Measurements from ENCODE around the gene SSR2. TPM values are rescaled to one million over a fixed set of nuclear protein-coding genes. Genes with fewer than 3 reads are reported as not detected.

The SSR2 gene
- total RNA-seq, 4 donors from 2014 or later, result 118 to 229 (median 137) TPM

DNA sequence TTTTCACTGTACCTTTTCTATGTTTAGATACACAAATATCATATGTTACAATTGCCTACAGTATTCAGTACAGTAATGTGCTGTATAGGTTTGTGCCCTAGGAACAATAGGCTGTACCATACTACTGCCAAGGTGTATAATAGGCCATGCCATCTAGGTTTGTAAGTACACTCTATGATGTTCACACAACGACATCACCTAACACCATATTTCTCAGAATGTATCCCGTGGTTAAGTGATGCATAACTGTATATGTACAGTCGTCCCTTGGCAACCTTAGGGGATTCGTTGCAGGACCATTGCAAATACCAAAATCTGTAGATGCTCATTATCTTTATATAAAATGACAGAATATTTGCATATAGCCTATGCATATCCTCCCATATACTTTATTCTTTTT is 5.8 kb upstream of the SSR2 start:
- TF ChIP-seq, protein P1, sequence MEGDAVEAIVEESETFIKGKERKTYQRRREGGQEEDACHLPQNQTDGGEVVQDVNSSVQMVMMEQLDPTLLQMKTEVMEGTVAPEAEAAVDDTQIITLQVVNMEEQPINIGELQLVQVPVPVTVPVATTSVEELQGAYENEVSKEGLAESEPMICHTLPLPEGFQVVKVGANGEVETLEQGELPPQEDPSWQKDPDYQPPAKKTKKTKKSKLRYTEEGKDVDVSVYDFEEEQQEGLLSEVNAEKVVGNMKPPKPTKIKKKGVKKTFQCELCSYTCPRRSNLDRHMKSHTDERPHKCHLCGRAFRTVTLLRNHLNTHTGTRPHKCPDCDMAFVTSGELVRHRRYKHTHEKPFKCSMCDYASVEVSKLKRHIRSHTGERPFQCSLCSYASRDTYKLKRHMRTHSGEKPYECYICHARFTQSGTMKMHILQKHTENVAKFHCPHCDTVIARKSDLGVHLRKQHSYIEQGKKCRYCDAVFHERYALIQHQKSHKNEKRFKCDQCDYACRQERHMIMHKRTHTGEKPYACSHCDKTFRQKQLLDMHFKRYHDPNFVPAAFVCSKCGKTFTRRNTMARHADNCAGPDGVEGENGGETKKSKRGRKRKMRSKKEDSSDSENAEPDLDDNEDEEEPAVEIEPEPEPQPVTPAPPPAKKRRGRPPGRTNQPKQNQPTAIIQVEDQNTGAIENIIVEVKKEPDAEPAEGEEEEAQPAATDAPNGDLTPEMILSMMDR (IDR thresholded peaks at IDR 0.05), result no peak
- TF ChIP-seq EP300 (IDR thresholded peaks at IDR 0.05), result no peak
- TF ChIP-seq POLR2A (IDR thresholded peaks at IDR 0.05; ENCODE audit: low read depth), result no peak
- TF ChIP-seq POLR2AphosphoS5 (IDR thresholded peaks at IDR 0.05), result no peak

DNA sequence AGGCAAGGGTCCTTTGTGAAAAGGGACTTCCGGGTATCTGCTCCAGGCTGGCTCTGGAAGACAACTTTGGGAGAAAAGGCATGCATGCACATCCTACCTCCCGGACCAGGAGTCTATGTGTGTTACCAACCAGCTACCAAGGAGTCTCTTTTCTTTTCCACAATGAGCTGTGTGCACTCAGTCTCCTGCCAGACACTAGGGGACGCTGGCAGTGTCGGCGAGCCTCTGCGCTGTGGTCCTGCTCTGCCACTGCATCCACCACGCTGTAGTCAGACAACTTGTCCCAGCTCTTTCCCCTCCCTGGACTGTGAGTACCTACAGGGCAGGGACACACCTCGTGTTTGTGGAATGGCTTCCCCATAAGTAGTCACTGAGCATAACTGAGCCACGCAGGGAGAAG is 5.1 kb upstream of the SSR2 start:
- Histone ChIP-seq H3K36me3 (no peaks in the 10 kb centered on the region), H3K4me3 (no peak overlapping the region), H3K27me3 (no peaks in the 10 kb centered on the region), H3K9me3 (no peaks in the 10 kb centered on the region), H3K4me1 (peaks cover 0 to 5% (median 4%) of the 10 kb centered on the region in 4 donors), H3K27ac (replicated peaks in 1 of 4) (no peak overlapping the region)
- no peak for DNase-seq (ENCODE audit: extremely low spot score)
- intact Hi-C loops (cut with DNase I), result no loop called here
- WGBS, result 25% methylated on average over 9 of the region's 9 CpGs
- TF ChIP-seq, protein P1 (IDR thresholded peaks at IDR 0.05), result peak in 1 of 3 experiments; percentile 23
- TF ChIP-seq POLR2A (IDR thresholded peaks at IDR 0.05; ENCODE audit: low read depth), result no peak

More for the DNA sequence above, 5.8 kb upstream of the SSR2 start:
- Histone ChIP-seq H3K27ac (replicated peaks in 1 of 4) (no peak overlapping the region), H3K36me3 (no peaks in the 10 kb centered on the region), H3K9me3 (no peaks in the 10 kb centered on the region), H3K4me3 (no peak overlapping the region), H3K27me3 (no peaks in the 10 kb centered on the region), H3K4me1 (no peaks in the 10 kb centered on the region)
- WGBS, result 90% methylated on average over 4 of the region's 4 CpGs
- intact Hi-C loops (cut with DNase I), result no loop called here
- DNase-seq (ENCODE audit: extremely low spot score), result no peak

DNA sequence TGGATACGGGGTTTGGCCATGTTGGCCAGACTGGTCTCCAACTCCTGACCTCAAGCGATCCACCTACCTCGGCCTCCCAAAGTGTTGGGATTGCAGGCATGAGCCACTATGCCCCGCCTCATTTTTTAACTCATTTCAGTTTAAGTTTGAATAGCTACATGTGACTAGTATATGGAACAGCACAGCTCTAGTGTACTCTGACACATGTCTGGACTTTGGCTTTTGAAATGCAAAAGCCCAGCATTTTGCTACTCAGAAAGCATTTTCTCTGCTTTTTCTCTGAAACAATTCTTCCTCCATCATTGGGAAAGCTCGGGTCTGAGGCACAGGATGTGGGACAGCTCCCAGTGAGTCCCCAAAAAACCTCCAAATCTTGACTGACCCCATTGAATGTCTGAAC is 4.0 kb upstream of the SSR2 start:
- TF ChIP-seq POLR2AphosphoS5 (IDR thresholded peaks at IDR 0.05) (no peak), POLR2A (IDR thresholded peaks at IDR 0.05; ENCODE audit: low read depth) (no peak), EP300 (IDR thresholded peaks at IDR 0.05) (no peak)
- TF ChIP-seq, protein P1 (IDR thresholded peaks at IDR 0.05), result no peak
- 89% methylated on average over 5 of the region's 5 CpGs for WGBS

DNA sequence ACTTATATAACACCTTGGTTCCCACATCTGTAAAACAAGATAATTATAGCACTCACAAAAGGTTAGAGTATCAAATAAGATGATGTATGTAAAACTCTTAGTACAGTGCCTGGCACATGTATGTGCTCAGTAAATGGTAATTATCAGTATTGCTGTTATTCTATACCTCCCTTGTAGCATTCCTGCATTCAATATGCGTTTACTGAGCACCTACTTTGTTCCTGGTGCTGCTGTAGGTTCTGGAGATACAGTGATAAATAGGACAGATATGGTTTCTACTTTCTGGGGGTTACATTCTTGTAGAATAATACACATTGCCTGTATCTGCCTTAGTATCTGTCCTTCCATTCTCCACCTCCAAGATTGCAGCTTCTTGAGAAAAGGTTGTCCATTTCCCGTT is 1.2 kb upstream of the SSR2 start:
- intact Hi-C loops (cut with DNase I), result no loop called here
- peaks cover 15 to 21% (median 18%) of the 10 kb centered on the region in 4 donors for H3K4me1 ChIP-seq
- 88% methylated on average over 2 of the region's 2 CpGs for WGBS
- peaks cover 8 to 27% (median 19%) of the 10 kb centered on the region in 4 donors for H3K36me3 ChIP-seq
- no peak for TF ChIP-seq EP300 (IDR thresholded peaks at IDR 0.05)
- no peak for TF ChIP-seq POLR2AphosphoS5 (IDR thresholded peaks at IDR 0.05)
- TF ChIP-seq, protein P1 (IDR thresholded peaks at IDR 0.05), result no peak
- no peak for TF ChIP-seq POLR2A (IDR thresholded peaks at IDR 0.05; ENCODE audit: low read depth)
- H3K27ac ChIP-seq (replicated peaks in 1 of 4), result no peak overlapping the region
- DNase-seq (ENCODE audit: extremely low spot score), result no peak
- no peaks in the 10 kb centered on the region for H3K27me3 ChIP-seq
- H3K9me3 ChIP-seq, result no peaks in the 10 kb centered on the region
- H3K4me3 ChIP-seq, result no peak overlapping the region

More for the DNA sequence above, 4.0 kb upstream of the SSR2 start:
- intact Hi-C loops (cut with DNase I), result no loop called here
- no peak for DNase-seq (ENCODE audit: extremely low spot score)
- no peaks in the 10 kb centered on the region for H3K36me3 ChIP-seq
- H3K27ac ChIP-seq (replicated peaks in 1 of 4), result no peak overlapping the region
- H3K9me3 ChIP-seq, result no peaks in the 10 kb centered on the region
- peaks cover 6 to 12% (median 9%) of the 10 kb centered on the region in 4 donors for H3K4me1 ChIP-seq
- no peaks in the 10 kb centered on the region for H3K27me3 ChIP-seq
- no peak overlapping the region for H3K4me3 ChIP-seq

DNA sequence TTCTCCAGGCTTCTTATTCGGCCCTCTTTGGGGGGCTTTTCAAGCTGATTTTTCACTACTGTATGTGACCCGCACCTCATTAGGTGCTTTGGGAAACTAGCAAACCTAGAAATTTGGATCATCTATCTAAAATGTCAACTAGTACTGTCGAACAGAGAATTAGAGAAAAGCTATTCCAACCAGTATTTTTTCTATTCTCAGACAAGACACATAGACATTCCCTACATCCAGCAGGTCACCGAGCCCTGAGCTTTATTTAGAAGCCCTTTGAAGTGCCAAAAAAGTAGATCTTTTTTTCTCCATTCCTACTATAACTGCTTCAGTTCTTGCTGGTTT is 310 bp upstream of the SSR2 start:
- intact Hi-C loops (cut with DNase I), result no loop called here
- TF ChIP-seq, protein P1 (IDR thresholded peaks at IDR 0.05), result no peak
- Histone ChIP-seq H3K9me3 (no peaks in the 10 kb centered on the region), H3K4me3 (peak overlapping the region; percentile 74 to 88 (median 84)), H3K27me3 (no peaks in the 10 kb centered on the region), H3K4me1 (peaks cover 15 to 21% (median 18%) of the 10 kb centered on the region in 4 donors), H3K27ac (replicated peaks in 1 of 4) (peak overlapping the region; percentile 84 to 94 (median 88)), H3K36me3 (peaks cover 17 to 35% (median 27%) of the 10 kb centered on the region in 4 donors)
- DNase-seq (ENCODE audit: extremely low spot score), result no peak
- WGBS, result 2% methylated on average over 4 of the region's 4 CpGs

All from esophagus muscularis mucosa (tissue), 4 donors.